ENCODE results near the gene RAB11FIP3.
A peak's percentile ranks its signal among the peaks of the same experiment; 100 is the strongest.

Gene RAB11FIP3

DNA sequence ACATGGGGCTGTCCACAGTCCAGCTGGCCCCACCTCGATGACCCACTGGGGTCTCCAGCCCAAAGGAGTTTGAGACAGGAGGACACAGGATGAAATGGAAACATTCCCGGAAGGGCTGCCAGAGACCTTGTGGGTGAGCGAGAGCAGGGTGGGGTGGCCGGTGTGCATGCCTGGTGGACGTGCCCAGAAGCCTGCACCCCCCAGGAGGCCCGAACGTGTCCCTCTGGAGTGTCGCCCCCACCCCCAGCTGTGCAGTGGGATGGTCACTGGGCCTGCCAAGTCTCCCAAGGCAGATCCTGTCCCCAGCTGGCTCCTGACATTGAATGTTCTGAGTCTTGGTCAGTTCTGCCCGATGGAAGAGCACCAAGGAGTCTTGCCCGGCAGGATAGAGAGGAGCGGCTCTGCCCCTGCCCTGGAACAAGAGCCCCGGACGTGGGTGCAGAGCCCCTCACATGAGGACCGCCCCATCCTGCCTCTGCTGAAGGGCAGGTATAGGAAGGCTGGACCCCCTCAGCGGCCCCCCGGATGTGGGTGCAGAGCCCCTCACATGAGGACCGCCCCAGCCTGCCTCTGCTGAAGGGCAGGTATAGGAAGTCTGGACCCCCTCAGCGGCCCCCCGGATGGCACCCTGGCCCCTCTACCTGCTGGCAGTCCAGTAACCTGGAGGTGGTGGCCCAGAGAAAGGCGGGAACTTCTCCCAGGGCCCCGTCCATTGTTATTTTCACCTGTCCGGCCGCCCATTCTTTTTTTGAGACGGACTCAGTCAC lies 99.0 kb downstream of the RAB11FIP3 start:
- Histone ChIP-seq H3K27ac (no peak overlapping the region), H3K4me3 (no peak overlapping the region)
- no peak for DNase-seq (ENCODE audit: low spot score)
- no peak for TF ChIP-seq CTCF (IDR thresholded peaks at IDR 0.05)

DNA sequence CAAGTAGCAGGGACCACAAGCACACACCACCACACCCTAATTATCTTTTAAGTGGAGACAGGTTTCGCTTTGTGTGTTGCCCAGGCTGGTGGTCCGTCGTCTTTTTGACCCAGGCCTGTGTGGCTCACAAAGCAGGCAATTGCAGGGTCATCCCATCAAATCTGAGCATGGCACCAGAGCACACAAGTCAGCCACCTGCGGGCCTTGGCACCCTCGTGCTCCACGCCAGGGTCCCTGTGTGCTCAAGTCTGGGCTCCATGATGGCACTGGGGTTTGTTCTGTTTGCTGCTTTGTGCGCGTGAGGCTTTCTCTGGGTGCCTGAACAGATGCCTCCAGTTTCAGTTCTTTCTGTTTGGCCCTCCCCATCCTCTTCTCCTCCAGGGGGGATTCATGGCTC lies 99.7 kb downstream of the RAB11FIP3 start:
- TF ChIP-seq CTCF (IDR thresholded peaks at IDR 0.05): no peak
- H3K4me3 ChIP-seq: no peak overlapping the region
- no peak overlapping the region for H3K27ac ChIP-seq
- DNase-seq (ENCODE audit: low spot score): no peak

DNA sequence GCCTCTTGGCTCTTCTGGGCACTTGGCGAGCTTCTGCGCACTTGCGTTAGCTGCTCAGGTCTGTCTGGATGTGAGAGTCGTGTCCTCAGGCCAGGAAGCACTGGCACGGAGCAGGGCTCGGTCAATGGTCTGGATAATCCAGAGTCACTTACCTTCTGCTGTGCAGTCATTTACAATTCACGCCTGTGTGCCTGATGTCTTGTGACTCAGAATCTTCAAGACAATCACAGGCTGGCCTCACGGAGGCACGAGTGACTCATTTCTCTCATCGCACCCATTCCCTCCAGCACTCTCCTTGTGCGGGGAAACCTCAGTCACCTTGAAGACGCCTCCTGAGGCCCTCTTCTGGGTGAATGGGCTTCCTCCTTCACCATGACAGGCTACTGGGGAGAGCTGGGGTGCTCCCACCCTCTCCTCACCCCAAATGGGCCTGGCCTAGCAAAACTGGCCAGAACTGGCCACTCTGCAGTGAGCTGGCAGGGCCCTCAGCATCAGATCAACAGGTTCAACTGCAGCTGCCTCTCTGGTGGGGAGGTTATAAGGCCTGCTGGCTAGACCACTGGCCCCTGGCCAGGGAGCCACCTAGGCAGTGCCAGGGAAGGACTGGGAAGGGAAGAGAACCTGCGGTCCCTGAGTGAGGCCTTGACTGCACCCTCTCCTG lies 100.2 kb downstream of the RAB11FIP3 start:
- peak overlapping the region; percentile 74 for H3K4me3 ChIP-seq

GRCh38 chr16:526181-527014 lies 100.9 kb downstream of the RAB11FIP3 start:
- peak; percentile 84 for DNase-seq (ENCODE audit: low spot score)
- TF ChIP-seq CTCF (IDR thresholded peaks at IDR 0.05): no peak
- H3K27ac ChIP-seq: peak overlapping the region; percentile 95 to 97
- peak overlapping the region; percentile 74 for H3K4me3 ChIP-seq

More for the DNA sequence above, 100.2 kb downstream of the RAB11FIP3 start:
- H3K27ac ChIP-seq: peak overlapping the region; percentile 16 to 97
- DNase-seq (ENCODE audit: low spot score): no peak
- no peak for TF ChIP-seq CTCF (IDR thresholded peaks at IDR 0.05)

- TF ChIP-seq CTCF (IDR thresholded peaks at IDR 0.05): no peak
- peak within 1 kb of the TSS; percentile 95 to 97 for H3K27ac ChIP-seq
- DNase-seq (ENCODE audit: low spot score): peak; percentile 95
- peak within 1 kb of the TSS; percentile 74 for H3K4me3 ChIP-seq
Observed at GRCh38 chr16:527015-527903, 101.8 kb downstream of the RAB11FIP3 start, which contains the start of gene CAPN15. Gene CAPN15 (plus strand): TSS chr16:527712. CDS start chr16:546839, 19,127 bp downstream.

All from coronary artery (tissue), 2 donors.